Parathyroid adenoma (tissue), 2 donors: ENCODE data around the gene KATNA1.

Experiments
- H2AFZ ChIP-seq: fragments of 300-600 bp; sonication (generic); one replicate; pipeline ENCODE4 v1.7.0; 2017; ENCODE audit warnings: antibody characterized with exemption, mild to moderate bottlenecking
- H3K27ac ChIP-seq: fragments of 300-600 bp; sonication (generic); one replicate; pipeline ENCODE4 v1.7.0; 2017
- H3K27me3 ChIP-seq: fragments of 300-600 bp; sonication (generic); one replicate; pipeline ENCODE4 v1.7.0; 2017; ENCODE audit warnings: low read length; ENCODE audit not compliant: control insufficient read depth, insufficient read depth
- H3K36me3 ChIP-seq: fragments of 300-600 bp; sonication (generic); one replicate; pipeline ENCODE4 v1.7.0; 2017; ENCODE audit warnings: low read length; ENCODE audit not compliant: control insufficient read depth, insufficient read depth
- H3K4me1 ChIP-seq: fragments of 300-600 bp; sonication (generic); one replicate; pipeline ENCODE4 v1.7.0; 2017; ENCODE audit warnings: control low read depth
- H3K4me2 ChIP-seq: fragments of 300-600 bp; sonication (generic); one replicate; pipeline ENCODE4 v1.7.0; 2017; ENCODE audit warnings: low read length
- H3K4me3 ChIP-seq: fragments of 300-600 bp; sonication (generic); one replicate; pipeline ENCODE4 v1.7.0; 2017; ENCODE audit warnings: low read depth, low read length
- H3K79me2 ChIP-seq: fragments of 300-600 bp; sonication (generic); one replicate; pipeline ENCODE4 v1.7.0; 2017; ENCODE audit warnings: control low read depth
- H3K9ac ChIP-seq: fragments of 300-600 bp; sonication (generic); one replicate; pipeline ENCODE4 v1.7.0; 2017; ENCODE audit warnings: mild to moderate bottlenecking
- H3K9me3 ChIP-seq: fragments of 300-600 bp; sonication (generic); one replicate; pipeline ENCODE4 v1.7.0; 2017; ENCODE audit warnings: low read length; ENCODE audit not compliant: control insufficient read depth
- TF ChIP-seq, protein P1 (sequence below): fragments of 300-600 bp; sonication (generic); IDR thresholded peaks from one replicate; pipeline ENCODE4 v1.7.0; 2017; ENCODE audit warnings: antibody characterized with exemption, mild to moderate bottlenecking
- donor health status: primary hyperparathyroidism.

Gene KATNA1

DNA sequence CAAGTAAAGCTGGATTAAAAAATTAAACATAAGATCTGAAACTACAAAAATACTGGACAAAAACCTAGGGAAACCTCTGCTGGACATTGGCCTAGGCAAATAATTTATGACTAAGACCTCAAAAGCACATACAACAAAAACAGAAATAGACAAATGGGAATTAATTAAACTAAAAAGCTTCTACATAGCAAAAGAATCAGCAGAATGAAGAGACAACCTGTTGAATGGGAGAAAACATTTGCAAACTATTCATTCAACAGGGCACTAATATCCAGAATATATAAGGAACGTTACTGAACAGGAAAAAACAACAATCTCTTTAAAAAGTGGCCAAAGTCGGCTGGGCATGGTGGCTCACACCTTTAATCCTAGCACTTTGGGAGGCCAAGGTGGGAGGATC lies 89.1 kb downstream of the KATNA1 start:
- H3K79me2 ChIP-seq: no peaks in the 10 kb centered on the region
- H3K4me1 ChIP-seq: no peaks in the 10 kb centered on the region
- no peaks in the 10 kb centered on the region for H3K27me3 ChIP-seq
- no peak overlapping the region for H3K4me2 ChIP-seq
- H3K9me3 ChIP-seq: no peaks in the 10 kb centered on the region
- no peaks in the 10 kb centered on the region for H3K36me3 ChIP-seq
- no peak overlapping the region for H3K4me3 ChIP-seq
- no peak overlapping the region for H3K27ac ChIP-seq
- no peak overlapping the region for H3K9ac ChIP-seq
- H2AFZ ChIP-seq: no peak overlapping the region
- TF ChIP-seq, protein P1, sequence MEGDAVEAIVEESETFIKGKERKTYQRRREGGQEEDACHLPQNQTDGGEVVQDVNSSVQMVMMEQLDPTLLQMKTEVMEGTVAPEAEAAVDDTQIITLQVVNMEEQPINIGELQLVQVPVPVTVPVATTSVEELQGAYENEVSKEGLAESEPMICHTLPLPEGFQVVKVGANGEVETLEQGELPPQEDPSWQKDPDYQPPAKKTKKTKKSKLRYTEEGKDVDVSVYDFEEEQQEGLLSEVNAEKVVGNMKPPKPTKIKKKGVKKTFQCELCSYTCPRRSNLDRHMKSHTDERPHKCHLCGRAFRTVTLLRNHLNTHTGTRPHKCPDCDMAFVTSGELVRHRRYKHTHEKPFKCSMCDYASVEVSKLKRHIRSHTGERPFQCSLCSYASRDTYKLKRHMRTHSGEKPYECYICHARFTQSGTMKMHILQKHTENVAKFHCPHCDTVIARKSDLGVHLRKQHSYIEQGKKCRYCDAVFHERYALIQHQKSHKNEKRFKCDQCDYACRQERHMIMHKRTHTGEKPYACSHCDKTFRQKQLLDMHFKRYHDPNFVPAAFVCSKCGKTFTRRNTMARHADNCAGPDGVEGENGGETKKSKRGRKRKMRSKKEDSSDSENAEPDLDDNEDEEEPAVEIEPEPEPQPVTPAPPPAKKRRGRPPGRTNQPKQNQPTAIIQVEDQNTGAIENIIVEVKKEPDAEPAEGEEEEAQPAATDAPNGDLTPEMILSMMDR: no peak

DNA sequence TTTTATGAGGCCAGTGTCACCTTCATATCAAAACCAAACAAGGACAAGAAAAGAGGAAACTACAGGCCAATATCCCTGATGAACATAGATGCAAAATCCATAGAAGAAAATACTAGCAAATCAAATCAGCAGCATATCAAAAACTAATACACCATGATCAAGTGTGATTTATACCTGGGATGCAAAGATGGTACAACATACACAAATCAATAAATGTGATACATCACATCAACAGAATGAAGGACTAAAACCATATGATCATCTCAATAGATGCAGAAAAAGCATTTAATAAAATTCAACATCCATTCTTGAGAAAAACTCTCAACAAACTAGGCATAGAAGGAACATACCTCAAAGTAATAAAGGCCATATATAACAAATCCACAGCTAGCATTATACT lies 90.5 kb downstream of the KATNA1 start:
- Histone ChIP-seq H2AFZ (no peak overlapping the region), H3K9me3 (no peaks in the 10 kb centered on the region), H3K36me3 (no peaks in the 10 kb centered on the region), H3K4me3 (no peak overlapping the region), H3K9ac (no peak overlapping the region), H3K4me2 (no peak overlapping the region), H3K27me3 (no peaks in the 10 kb centered on the region), H3K27ac (no peak overlapping the region), H3K4me1 (no peaks in the 10 kb centered on the region), H3K79me2 (no peaks in the 10 kb centered on the region)
- TF ChIP-seq, protein P1: no peak

DNA sequence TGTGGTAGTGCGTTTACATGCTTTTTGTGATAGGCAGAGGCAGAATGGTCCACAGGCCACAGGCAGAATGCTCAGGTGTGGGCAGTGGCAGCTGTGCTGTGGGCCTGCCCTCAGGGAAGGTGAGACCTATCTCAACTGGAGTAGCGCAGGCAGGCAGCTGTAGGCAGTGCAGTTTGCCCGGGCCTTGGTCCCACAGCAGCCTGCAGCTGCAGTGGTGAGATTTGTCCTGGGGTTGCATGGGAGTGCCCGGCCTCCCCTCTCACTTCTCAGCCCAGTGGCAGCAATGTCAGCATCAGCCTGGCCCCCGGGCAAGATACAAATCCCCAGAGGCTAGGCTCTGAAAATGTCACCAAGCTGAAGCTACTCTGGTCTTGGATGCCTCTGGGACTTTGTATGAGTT lies 96.6 kb downstream of the KATNA1 start:
- Histone ChIP-seq H3K36me3 (no peaks in the 10 kb centered on the region), H3K27ac (no peak overlapping the region), H3K9ac (no peak overlapping the region), H2AFZ (no peak overlapping the region), H3K79me2 (no peaks in the 10 kb centered on the region), H3K27me3 (no peaks in the 10 kb centered on the region), H3K9me3 (no peaks in the 10 kb centered on the region), H3K4me2 (no peak overlapping the region), H3K4me1 (no peaks in the 10 kb centered on the region), H3K4me3 (no peak overlapping the region)
- TF ChIP-seq, protein P1: no peak

DNA sequence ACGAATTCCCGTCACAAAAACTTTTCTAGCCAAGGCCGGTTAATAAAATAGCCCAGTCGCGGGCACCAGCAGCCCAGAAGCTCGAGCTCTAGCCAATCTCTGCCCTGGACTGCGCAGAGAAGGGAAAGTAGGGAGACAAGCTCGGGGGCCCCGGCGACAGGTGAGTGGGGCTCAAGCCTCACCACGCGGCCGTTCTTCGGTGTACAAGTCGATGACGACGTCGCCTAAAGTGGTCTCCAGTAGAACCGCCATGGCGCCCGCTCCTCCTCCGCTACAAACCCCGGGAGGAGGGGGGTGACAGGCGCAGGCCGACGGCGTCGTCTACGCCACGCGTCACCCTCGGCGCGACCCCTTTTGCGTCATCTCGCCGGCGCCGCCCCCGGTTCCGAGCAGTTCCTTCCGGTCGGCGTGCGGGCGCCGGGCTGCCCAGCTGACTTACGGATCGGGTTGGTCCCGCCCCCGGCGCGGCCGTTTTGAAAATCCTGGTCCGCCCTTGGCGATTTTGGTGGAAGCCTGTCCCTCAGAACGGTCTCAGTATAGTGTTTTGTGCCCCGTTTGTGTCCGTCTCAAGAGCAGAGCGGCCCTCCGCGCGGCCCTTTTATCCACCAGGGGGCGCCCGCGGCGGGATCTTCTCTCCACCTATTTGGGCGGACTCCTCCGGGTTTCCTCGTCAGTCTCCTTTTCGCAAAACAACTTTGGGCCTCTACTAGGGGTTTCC lies 102.6 kb downstream of the KATNA1 start, which contains the start of gene PPIL4:
Gene PPIL4, minus strand, starts transcription at position 290 of the 718 bp plus-strand sequence. Its CDS starts 38 bp downstream, at position 252.
- H3K4me3 ChIP-seq: peak within 1 kb of the TSS; percentile 99
- peak within 1 kb of the TSS; percentile 90 for H3K27ac ChIP-seq
- no peaks in the 10 kb centered on the region for H3K4me1 ChIP-seq

More for the DNA sequence above, 102.6 kb downstream of the KATNA1 start, which contains the start of gene PPIL4:
- Histone ChIP-seq H3K27me3 (no peaks in the 10 kb centered on the region), H3K9ac (peak within 1 kb of the TSS; percentile 82), H3K4me2 (peak within 1 kb of the TSS; percentile 88), H2AFZ (peak within 1 kb of the TSS; percentile 98), H3K9me3 (no peaks in the 10 kb centered on the region), H3K36me3 (no peaks in the 10 kb centered on the region), H3K79me2 (peaks cover 23% of the 10 kb centered on the region)
- TF ChIP-seq, protein P1: peak; percentile 55
